Adrenal gland (tissue), 12 donors: ENCODE results near the gene FAM185A. TPM values are rescaled to one million over a fixed set of nuclear protein-coding genes. Genes with fewer than 3 reads are reported as not detected.
"Not testable (repeated sequence)": the region's sequence is repeated elsewhere in the genome, so short reads cannot be mapped to it uniquely, and the experiment has no call there.

Source experiments
- DNase-seq, 7 donors: peaks; one replicate each; pipeline ENCODE4 v3.0.0-alpha.2; 2019 to 2020
- H3K27ac ChIP-seq, 5 donors: fragments of 200-600 bp; sonication (generic) in 4 of 5; 1 replicate in 3 of 5; 2 replicates in 2 of 5; pipeline versions ENCODE4 v1.5.1 to v1.8.0; 2016 to 2020; ENCODE audit warnings: mild to moderate bottlenecking in 1 of 5
- H3K27me3 ChIP-seq: fragments of 200-600 bp; 2 replicates; pipeline ENCODE4 v1.8.0; 2021
- H3K36me3 ChIP-seq, 2 donors: fragments of 200-600 bp; replicated peaks in 1 of 2; 1 replicate in 1 of 2; 2 replicates in 1 of 2; pipeline versions ENCODE4 v1.5.1 to v1.8.0; 2018 to 2022
- H3K4me1 ChIP-seq, 2 donors: fragments of 200-600 bp; replicated peaks in 1 of 2; 1 replicate in 1 of 2; 2 replicates in 1 of 2; pipeline versions ENCODE4 v1.5.1 to v1.8.0; 2018 to 2021
- H3K4me3 ChIP-seq, 4 donors: fragments of 200-600 bp; sonication (generic) in 3 of 4; one replicate each; pipeline ENCODE4 v1.5.1; 2016 to 2018
- H3K9me3 ChIP-seq, 3 donors: fragments of 200-600 bp; sonication (generic) in 1 of 3; replicated peaks in 1 of 3; 1 replicate in 2 of 3; 2 replicates in 1 of 3; pipeline versions ENCODE4 v1.5.1 to v1.8.0; 2016 to 2021
- CTCF ChIP-seq, 6 experiments: fragments of 450-650 bp in 4 of 6; fragments of 200-600 bp in 2 of 6; sonication (generic) in 1 of 6; IDR thresholded peaks; 1 replicate in 5 of 6; 2 replicates in 1 of 6; pipeline versions ENCODE4 v1.5.1 to v1.8.0; 2016 to 2021; ENCODE audit warnings: antibody characterized with exemption in 6 of 6, mild to moderate bottlenecking in 2 of 6, moderate library complexity in 1 of 6
- POLR2A ChIP-seq, 2 donors: fragments of 450-650 bp; IDR thresholded peaks; one replicate each; pipeline ENCODE4 v1.6.1; 2017; ENCODE audit warnings: antibody characterized with exemption in 2 of 2, mild to moderate bottlenecking in 2 of 2, moderate library complexity in 1 of 2
- WGBS, 4 donors: extraction: QIAGEN DNeasy Blood & Tissue Kit in 2 of 4; methylation state at CpG; one replicate each; pipeline versions ENCODE4 v1.1.5 to v1.1.7; 2013 to 2017; 5-methylcytosine and 5-hydroxymethylcytosine counted together
- intact Hi-C, 2 donors: fragments of 100-400 bp; cut with DNase I; formaldehyde crosslinking; loops; one replicate each; pipeline versions ENCODE4 v1.14.1 to v1.15.0; 2022 to 2023
- polyA plus RNA-seq, 3 donors: library from polyadenylated mRNA; stranded (reverse); fragments of 200-250 nt in 2 of 3; fragments of 350-450 nt in 1 of 3; fragmentation: Illumina TruSeq in 1 of 3; extraction: RNeasy Lipid Tissue Mini Kit (QIAGEN cat#74804) in 1 of 3; gene quantifications; one replicate each; pipeline ENCODE4 v1.2.3, GENCODE V29; 2013 to 2014
- total RNA-seq, 9 donors: library from RNA; depleted of rRNA in 4 of 9; stranded (reverse); fragments of >200 nt in 4 of 9; fragments of 120-200 nt in 1 of 9; fragmentation: NEBNext Ultra II Directional in 1 of 9; extraction: Animal tissue kit (Norgen Biotek cat#: 25700) in 1 of 9; gene quantifications; one replicate each; pipeline versions ENCODE4 v1.1.0 to v1.2.4, GENCODE V29; 2013 to 2023
- donor health status: healthy with polysubstance abuse.
- donor health status: Bipolar disorder and iron deficiency.
- donor health status: DM: yes; HTN: yes; CAD: no.
- donor health status: DM: no; HTN: no; CAD: no.
- donor health status: DM: no; HTN: no; CAD: no.
- donor health status: DM: yes; HTN: yes; CAD: no.

The FAM185A gene
- total and polyA plus RNA-seq, 12 donors, result 5.9 to 25.6 (median 10.7) TPM

- no peak overlapping the region for H3K27ac ChIP-seq
- H3K4me3 ChIP-seq, result no peak overlapping the region
- no peaks in the 10 kb centered on the region for H3K36me3 ChIP-seq
- no peaks in the 10 kb centered on the region for H3K9me3 ChIP-seq
- H3K4me1 ChIP-seq, result peaks cover 0 to 6% of the 10 kb centered on the region in 2 donors
- WGBS, 4 donors, result 81 to 89% (median 81%) methylated on average over 6 of the region's 6 CpGs
- TF ChIP-seq CTCF (IDR thresholded peaks at IDR 0.05) (no peak), POLR2A (IDR thresholded peaks at IDR 0.05) (no peak)
- DNase-seq, result no peak
- intact Hi-C loops, result no loop called here
- no peaks in the 10 kb centered on the region for H3K27me3 ChIP-seq
Measured at GRCh38 chr7:102836191-102836919, 87.6 kb downstream of the FAM185A start.

- H3K4me1 ChIP-seq, result peaks cover 0 to 6% of the 10 kb centered on the region in 2 donors
- no peak for DNase-seq
- no peak overlapping the region for H3K4me3 ChIP-seq
- no peak overlapping the region for H3K27ac ChIP-seq
- no peaks in the 10 kb centered on the region for H3K9me3 ChIP-seq
- WGBS, 4 donors, result 96 to 100% (median 99%) methylated on average over 1 of the region's 1 CpG
- no peaks in the 10 kb centered on the region for H3K27me3 ChIP-seq
- TF ChIP-seq POLR2A (IDR thresholded peaks at IDR 0.05) (no peak), CTCF (IDR thresholded peaks at IDR 0.05) (no peak)
- H3K36me3 ChIP-seq, result no peaks in the 10 kb centered on the region
- intact Hi-C loops, result no loop called here
Measured at GRCh38 chr7:102836977-102837376, 88.2 kb downstream of the FAM185A start.

DNA sequence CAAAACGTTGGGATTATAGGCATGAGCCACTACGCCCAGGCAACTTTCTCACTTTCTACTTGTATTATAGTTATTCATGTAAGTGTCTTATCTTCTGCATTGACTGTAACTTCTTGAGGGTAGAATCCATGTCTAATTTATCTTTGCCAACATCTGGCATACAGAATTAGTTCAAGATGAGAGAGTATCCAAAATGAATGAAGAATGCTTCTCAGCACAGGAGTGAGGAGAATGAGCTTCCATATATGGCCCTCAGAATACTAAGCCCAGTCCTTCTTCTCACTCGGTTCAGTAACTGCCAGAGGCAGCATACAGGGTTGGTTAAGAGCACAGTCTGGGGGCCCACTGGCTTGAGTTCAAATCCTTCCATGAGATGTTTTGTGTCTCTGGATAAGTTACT lies 89.0 kb downstream of the FAM185A start:
- Histone ChIP-seq H3K27ac (no peak overlapping the region), H3K9me3 (no peaks in the 10 kb centered on the region), H3K4me3 (no peak overlapping the region), H3K4me1 (peaks cover 0 to 4% of the 10 kb centered on the region in 2 donors), H3K36me3 (no peaks in the 10 kb centered on the region), H3K27me3 (no peaks in the 10 kb centered on the region)
- TF ChIP-seq CTCF (IDR thresholded peaks at IDR 0.05) (no peak), POLR2A (IDR thresholded peaks at IDR 0.05) (no peak)
- no peak for DNase-seq
- intact Hi-C loops, result no loop called here
- WGBS, 4 donors, result 88 to 93% (median 91%) methylated on average over 3 of the region's 3 CpGs

DNA sequence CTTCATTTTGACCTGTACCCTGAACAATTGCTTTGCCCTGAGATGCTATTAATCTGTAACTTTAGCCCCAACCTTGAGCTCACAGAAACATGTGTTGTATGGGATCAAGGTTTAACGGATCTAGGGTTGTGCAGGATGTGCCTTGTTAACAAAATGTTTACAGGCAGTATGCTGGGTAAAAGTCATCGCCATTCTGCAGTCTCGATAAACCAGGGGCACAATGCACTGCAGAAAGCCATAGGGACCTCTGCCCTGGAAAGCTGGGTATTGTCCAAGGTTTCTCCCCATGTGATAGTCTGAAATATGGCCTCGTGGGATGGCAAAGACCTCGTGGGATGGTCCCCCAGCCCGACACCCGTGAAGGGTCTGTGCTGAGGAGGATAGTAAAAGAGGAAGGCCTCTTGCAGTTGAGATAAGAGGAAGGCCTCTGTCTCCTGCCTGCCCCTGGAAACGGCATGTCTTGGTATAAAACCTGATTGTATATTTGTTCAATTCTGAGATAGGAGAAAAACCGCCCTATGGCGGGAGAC lies 89.8 kb downstream of the FAM185A start:
- intact Hi-C loops, H3K27me3 ChIP-seq, H3K4me1 ChIP-seq, H3K27ac ChIP-seq, H3K4me3 ChIP-seq, H3K36me3 ChIP-seq, H3K9me3 ChIP-seq, DNase-seq: not testable (repeated sequence)
- WGBS, 4 donors, result 84 to 95% (median 89%) methylated on average over 10 of the region's 10 CpGs

GRCh38 chr7:102840404-102840803 lies 91.6 kb downstream of the FAM185A start:
- intact Hi-C loops, result no loop called here
- whole genome bisulfite sequencing, 4 donors, result 89 to 94% (median 93%) methylated on average over 3 of the region's 3 CpGs
- Histone ChIP-seq H3K27ac (no peak overlapping the region), H3K27me3 (no peaks in the 10 kb centered on the region), H3K4me1 (no peaks in the 10 kb centered on the region), H3K36me3 (no peaks in the 10 kb centered on the region), H3K9me3 (no peaks in the 10 kb centered on the region), H3K4me3 (no peak overlapping the region)
- no peak for TF ChIP-seq CTCF (IDR thresholded peaks at IDR 0.05)
- TF ChIP-seq POLR2A (IDR thresholded peaks at IDR 0.05), result no peak
- no peak for DNase-seq
